IMR-90 (cell line): ENCODE data around the gene THY1. TPM values are rescaled to one million over a fixed set of nuclear protein-coding genes. Genes with fewer than 3 reads are reported as not detected.

Experiments
- ATAC-seq: fragments of 200-7000 bp; cut with Tn5 transposase; 2 replicates; pipeline ENCODE4 v1.9.1; 2020; ENCODE audit warnings: low read depth, mild to moderate bottlenecking, moderate library complexity
- BruUV-seq: library from RNA; stranded (reverse); fragments of 400-500 nt; replicated peaks from 2 replicates; lab custom pipeline; 2021; lab: Mats Ljungman, UMichigan
- CTCF ChIA-PET: fragments of 300-600 bp; formaldehyde crosslinking; extraction: SDS; loops from one replicate; lab custom pipeline; 2021; ENCODE audit warnings: antibody characterized with exemption; lab: Yijun Ruan, JAX
- POLR2A ChIA-PET: fragments of 300-600 bp; sonication (Branson Sonifier 250); formaldehyde crosslinking; loops from one replicate; lab custom pipeline; 2022; ENCODE audit warnings: antibody characterized with exemption; ENCODE audit not compliant: unreplicated experiment; lab: Charles Lee
- DNase-seq: peaks from one replicate; pipeline ENCODE4 v3.0.0; 2013
- H2AFZ ChIP-seq: replicated peaks from 2 replicates; pipeline ENCODE3; 2013; ENCODE audit warnings: low read length, mild to moderate bottlenecking; ENCODE audit not compliant: poor library complexity
- H2AK5ac ChIP-seq: 2 replicates; pipeline ENCODE4 v1.6.1; 2013; ENCODE audit warnings: low read depth, low read length, inconsistent platforms
- H2AK9ac ChIP-seq: replicated peaks from 2 replicates; pipeline ENCODE3; 2013; ENCODE audit warnings: mild to moderate bottlenecking, low read depth, low read length, moderate library complexity; ENCODE audit not compliant: poor library complexity
- H2BK120ac ChIP-seq: 2 replicates; pipeline ENCODE4 v1.6.1; 2013; ENCODE audit warnings: low read depth, low read length, inconsistent platforms
- H2BK15ac ChIP-seq: 3 replicates; pipeline ENCODE4 v1.6.1; 2013; ENCODE audit warnings: low read depth, low read length, inconsistent platforms
- H2BK20ac ChIP-seq: 2 replicates; pipeline ENCODE4 v1.6.1; 2013; ENCODE audit warnings: low read depth, mild to moderate bottlenecking, inconsistent platforms, low read length, moderate library complexity
- H2BK5ac ChIP-seq: 2 replicates; pipeline ENCODE4 v1.6.1; 2013; ENCODE audit warnings: mild to moderate bottlenecking, low read depth, low read length, inconsistent platforms; ENCODE audit not compliant: poor library complexity, severe bottlenecking
- H3K14ac ChIP-seq: replicated peaks from 2 replicates; pipeline ENCODE4 v1.6.1; 2013; ENCODE audit warnings: low read depth, low read length, inconsistent platforms
- H3K18ac ChIP-seq: 2 replicates; pipeline ENCODE4 v1.6.1; 2013; ENCODE audit warnings: low read depth, low read length, control low read depth
- H3K23ac ChIP-seq: 2 replicates; pipeline ENCODE4 v1.6.1; 2013; ENCODE audit warnings: low read depth, low read length, inconsistent platforms
- H3K27ac ChIP-seq: 2 replicates; pipeline ENCODE4 v1.5.1; 2013; ENCODE audit warnings: mild to moderate bottlenecking, control low read depth, low read length; ENCODE audit not compliant: insufficient read depth
- H3K27me3 ChIP-seq: 2 replicates; pipeline ENCODE4 v1.6.1; 2013; ENCODE audit warnings: low read length; ENCODE audit not compliant: control insufficient read depth, insufficient read depth
- H3K36me3 ChIP-seq: 2 replicates; pipeline ENCODE4 v1.6.1; 2013; ENCODE audit warnings: low read length, mixed read lengths; ENCODE audit not compliant: control insufficient read depth, insufficient read depth
- H3K4ac ChIP-seq: 2 replicates; pipeline ENCODE4 v1.6.1; 2013; ENCODE audit warnings: low read depth, low read length, inconsistent platforms
- H3K4me1 ChIP-seq: 2 replicates; pipeline ENCODE4 v1.6.1; 2013; ENCODE audit warnings: low read length, mixed read lengths; ENCODE audit not compliant: control insufficient read depth, insufficient read depth
- H3K4me2 ChIP-seq: 2 replicates; pipeline ENCODE4 v1.6.1; 2013; ENCODE audit warnings: low read depth, mild to moderate bottlenecking, control low read depth, low read length, moderate library complexity
- H3K4me3 ChIP-seq: 2 replicates; pipeline ENCODE4 v1.5.1; 2013; ENCODE audit warnings: low read depth, mild to moderate bottlenecking, control low read depth, low read length, moderate library complexity; ENCODE audit not compliant: insufficient read depth
- H3K56ac ChIP-seq: 2 replicates; pipeline ENCODE4 v1.6.1; 2013; ENCODE audit warnings: low read length, inconsistent platforms; ENCODE audit not compliant: insufficient read depth; ENCODE audit errors: extremely low read depth
- H3K79me1 ChIP-seq, 2 experiments: 2 replicates each; pipeline ENCODE4 v1.6.1; 2013; ENCODE audit warnings: low read length in 2 of 2, inconsistent platforms in 1 of 2, low read depth in 1 of 2
- H3K9ac ChIP-seq: 2 replicates; pipeline ENCODE4 v1.6.1; 2013; ENCODE audit warnings: low read depth, low read length, control low read depth
- H3K9me1 ChIP-seq: 2 replicates; pipeline ENCODE4 v1.6.1; 2013; ENCODE audit warnings: low read length, inconsistent platforms; ENCODE audit not compliant: insufficient read depth
- H3K9me3 ChIP-seq: 2 replicates; pipeline ENCODE4 v1.6.1; 2013; ENCODE audit warnings: low read length; ENCODE audit not compliant: control insufficient read depth, insufficient read depth
- H4K20me1 ChIP-seq: 2 replicates; pipeline ENCODE4 v1.6.1; 2013; ENCODE audit warnings: low read length, inconsistent platforms; ENCODE audit not compliant: insufficient read depth
- H4K5ac ChIP-seq: 2 replicates; pipeline ENCODE4 v1.6.1; 2013; ENCODE audit warnings: mild to moderate bottlenecking, low read depth, low read length, control low read depth
- H4K8ac ChIP-seq, 2 experiments: 2 replicates each; pipeline ENCODE4 v1.6.1; 2013; ENCODE audit warnings: low read depth in 2 of 2, low read length in 2 of 2, control low read depth in 1 of 2, inconsistent platforms in 1 of 2
- H4K91ac ChIP-seq: 2 replicates; pipeline ENCODE4 v1.6.1; 2013; ENCODE audit warnings: low read depth, low read length, inconsistent platforms; ENCODE audit not compliant: insufficient read depth
- BHLHE40 ChIP-seq: fragments of 150-350 bp; IDR thresholded peaks from 2 replicates; pipeline ENCODE4 v1.6.1; 2016; ENCODE audit warnings: mild to moderate bottlenecking, low read depth, low read length
- CEBPB ChIP-seq: IDR thresholded peaks from 2 replicates; pipeline ENCODE4 v1.6.1; 2012; ENCODE audit warnings: low read depth, low read length, improper control_type of control experiment
- CHD1 ChIP-seq: IDR thresholded peaks from 2 replicates; pipeline ENCODE4 v1.6.1; 2012; ENCODE audit warnings: low read depth, low read length, improper control_type of control experiment
- FOS ChIP-seq: fragments of 150-350 bp; IDR thresholded peaks from 2 replicates; pipeline ENCODE4 v1.6.1; 2016; ENCODE audit warnings: low read depth, low read length
- MAZ ChIP-seq: IDR thresholded peaks from 2 replicates; pipeline ENCODE4 v1.6.1; 2012; ENCODE audit warnings: low read depth, mild to moderate bottlenecking, low read length, improper control_type of control experiment, moderate library complexity, borderline replicate concordance
- NFE2L2 ChIP-seq: fragments of 150-350 bp; IDR thresholded peaks from 2 replicates; pipeline ENCODE4 v1.6.1; 2016; ENCODE audit warnings: low read depth, mild to moderate bottlenecking, low read length
- RAD21 ChIP-seq: IDR thresholded peaks from 2 replicates; pipeline ENCODE4 v1.6.1; 2012; ENCODE audit warnings: low read length, improper control_type of control experiment
- RFX5 ChIP-seq: IDR thresholded peaks from 2 replicates; pipeline ENCODE4 v1.8.0; 2012; ENCODE audit warnings: low read depth, mild to moderate bottlenecking, low read length, moderate library complexity
- SMC3 ChIP-seq: fragments of 150-350 bp; IDR thresholded peaks from 2 replicates; pipeline ENCODE4 v1.6.1; 2016; ENCODE audit warnings: low read depth, mild to moderate bottlenecking, antibody characterized with exemption, low read length, moderate library complexity
- USF2 ChIP-seq: fragments of 150-350 bp; IDR thresholded peaks from 2 replicates; pipeline ENCODE4 v1.6.1; 2017; ENCODE audit warnings: mild to moderate bottlenecking, antibody characterized with exemption, low read length, low read depth
- WGBS, 2 experiments: methylation state at CpG; one replicate each; pipeline versions ENCODE4 v1.1.5 to v1.1.7; 2013; ENCODE audit warnings: missing lambda C conversion rate in 2 of 2; ENCODE audit not compliant: insufficient read length in 1 of 2; ENCODE audit errors: extremely low coverage in 2 of 2; 5-methylcytosine and 5-hydroxymethylcytosine counted together
- dilution Hi-C: fragments of 300-500 bp; cut with HindIII; formaldehyde crosslinking; loops from one replicate; pipeline ENCODE4 v1.14.3; 2018; ENCODE audit warnings: low sequenced_read_pairs; ENCODE audit not compliant: unreplicated experiment
- in situ Hi-C: fragments of 300-500 bp; cut with MboI; formaldehyde crosslinking; loops from 3 replicates; pipeline ENCODE4 v1.14.3; 2019; ENCODE audit warnings: low sequenced_read_pairs, inconsistent platforms, mixed read lengths
- intact Hi-C: fragments of 100-400 bp; cut with micrococcal nuclease; formaldehyde crosslinking; loops from 2 replicates; pipeline ENCODE4 v1.10.0; 2022
- polyA plus RNA-seq, 3 experiments: library from polyadenylated mRNA; depleted of rRNA; stranded (reverse); fragments of >200 nt; gene quantifications; 2 replicates each; pipeline ENCODE4 v1.2.3, GENCODE V29; 2012; ENCODE audit warnings: low replicate concordance in 1 of 3
- total RNA-seq: library from RNA; depleted of rRNA; stranded (reverse); fragments of >200 nt; gene quantifications from 2 replicates; pipeline ENCODE4 v1.2.3, GENCODE V29; 2012
- TF ChIP-seq, protein P1 (sequence below): conservative IDR thresholded peaks from 2 replicates; pipeline ENCODE4 v1.5.1; 2012; ENCODE audit warnings: mild to moderate bottlenecking, low read depth, low read length, improper control_type of control experiment
- TF ChIP-seq, protein P2 (sequence below): fragments of 150-350 bp; IDR thresholded peaks from 2 replicates; pipeline ENCODE4 v1.6.1; 2016; ENCODE audit warnings: low read depth, mild to moderate bottlenecking, low read length, moderate library complexity, borderline replicate concordance

Gene THY1
- total and polyA plus RNA-seq, 2 of the 4 experiments (the other 2 are of a cell fraction): 703 to 2,603 TPM

GRCh38 chr11:119436093-119436492 lies 13.1 kb upstream of the THY1 start:
- TF ChIP-seq USF2 (no peak), NFE2L2 (no peak), CEBPB (no peak), CHD1 (no peak), RFX5 (no peak), RAD21 (no peak), SMC3 (no peak), BHLHE40 (no peak), FOS (no peak), MAZ (no peak)
- TF ChIP-seq, protein P1, sequence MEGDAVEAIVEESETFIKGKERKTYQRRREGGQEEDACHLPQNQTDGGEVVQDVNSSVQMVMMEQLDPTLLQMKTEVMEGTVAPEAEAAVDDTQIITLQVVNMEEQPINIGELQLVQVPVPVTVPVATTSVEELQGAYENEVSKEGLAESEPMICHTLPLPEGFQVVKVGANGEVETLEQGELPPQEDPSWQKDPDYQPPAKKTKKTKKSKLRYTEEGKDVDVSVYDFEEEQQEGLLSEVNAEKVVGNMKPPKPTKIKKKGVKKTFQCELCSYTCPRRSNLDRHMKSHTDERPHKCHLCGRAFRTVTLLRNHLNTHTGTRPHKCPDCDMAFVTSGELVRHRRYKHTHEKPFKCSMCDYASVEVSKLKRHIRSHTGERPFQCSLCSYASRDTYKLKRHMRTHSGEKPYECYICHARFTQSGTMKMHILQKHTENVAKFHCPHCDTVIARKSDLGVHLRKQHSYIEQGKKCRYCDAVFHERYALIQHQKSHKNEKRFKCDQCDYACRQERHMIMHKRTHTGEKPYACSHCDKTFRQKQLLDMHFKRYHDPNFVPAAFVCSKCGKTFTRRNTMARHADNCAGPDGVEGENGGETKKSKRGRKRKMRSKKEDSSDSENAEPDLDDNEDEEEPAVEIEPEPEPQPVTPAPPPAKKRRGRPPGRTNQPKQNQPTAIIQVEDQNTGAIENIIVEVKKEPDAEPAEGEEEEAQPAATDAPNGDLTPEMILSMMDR: no peak
- TF ChIP-seq, protein P2, sequence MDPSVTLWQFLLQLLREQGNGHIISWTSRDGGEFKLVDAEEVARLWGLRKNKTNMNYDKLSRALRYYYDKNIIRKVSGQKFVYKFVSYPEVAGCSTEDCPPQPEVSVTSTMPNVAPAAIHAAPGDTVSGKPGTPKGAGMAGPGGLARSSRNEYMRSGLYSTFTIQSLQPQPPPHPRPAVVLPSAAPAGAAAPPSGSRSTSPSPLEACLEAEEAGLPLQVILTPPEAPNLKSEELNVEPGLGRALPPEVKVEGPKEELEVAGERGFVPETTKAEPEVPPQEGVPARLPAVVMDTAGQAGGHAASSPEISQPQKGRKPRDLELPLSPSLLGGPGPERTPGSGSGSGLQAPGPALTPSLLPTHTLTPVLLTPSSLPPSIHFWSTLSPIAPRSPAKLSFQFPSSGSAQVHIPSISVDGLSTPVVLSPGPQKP: no peak
- H2BK15ac ChIP-seq: no peak overlapping the region
- no peak overlapping the region for H4K8ac ChIP-seq
- WGBS, 2 experiments: 100% methylated on average over 2 of the region's 7 CpGs; no CpG with 5 or more reads in 1 of the 2 experiments
- intact Hi-C loops (no loop called here), in situ Hi-C loops (no loop called here), dilution Hi-C loops (no loop called here)
- H4K20me1 ChIP-seq: peaks cover 5% of the 10 kb centered on the region; the same call in 1 of the 2 replicates
- H2AFZ ChIP-seq: no peak overlapping the region
- no TSS peak for BruUV-seq
- H3K27me3 ChIP-seq: no peaks in the 10 kb centered on the region
- no peak overlapping the region for H3K4ac ChIP-seq
- H2BK120ac ChIP-seq: no peak overlapping the region
- H3K4me1 ChIP-seq: peaks cover 19% of the 10 kb centered on the region
- ChIA-PET POLR2A (no interaction called here), CTCF (no interaction called here)
- no peak for DNase-seq
- no peak overlapping the region for H3K9ac ChIP-seq
- H3K36me3 ChIP-seq: no peaks in the 10 kb centered on the region
- no peak for ATAC-seq
- no peak overlapping the region for H3K23ac ChIP-seq
- no peaks in the 10 kb centered on the region for H3K79me1 ChIP-seq
- peaks cover 15% of the 10 kb centered on the region for H3K9me1 ChIP-seq
- H2BK20ac ChIP-seq: no peak overlapping the region
- no peak overlapping the region for H3K27ac ChIP-seq
- no peak overlapping the region for H2AK5ac ChIP-seq
- H4K91ac ChIP-seq: no peak overlapping the region
- no peak overlapping the region for H3K4me2 ChIP-seq
- no peak overlapping the region for H2AK9ac ChIP-seq
- no peak overlapping the region for H3K14ac ChIP-seq
- no peak overlapping the region for H3K4me3 ChIP-seq
- no peak overlapping the region for H3K18ac ChIP-seq
- no peaks in the 10 kb centered on the region for H3K9me3 ChIP-seq
- H3K56ac ChIP-seq: no peak overlapping the region
- no peak overlapping the region for H2BK5ac ChIP-seq
- no peak overlapping the region for H4K5ac ChIP-seq
